MG63 (cell line): Measurements from ENCODE around the gene GCN1. TPM values are rescaled to one million over a fixed set of nuclear protein-coding genes. Genes with fewer than 3 reads are reported as not detected.
A peak's percentile ranks its signal among the peaks of the same experiment; 100 is the strongest.
"Not testable (repeated sequence)": the region's sequence is repeated elsewhere in the genome, so short reads cannot be mapped to it uniquely, and the experiment has no call there.

Source experiments
- DNase-seq: peaks from one replicate; pipeline ENCODE4 v3.0.0-alpha.2; 2020
- H3K27me3 ChIP-seq: fragments of 250-450 bp; sonication (Bioruptor Pico); 2 replicates; pipeline ENCODE4 v1.5.1; 2020; ENCODE audit warnings: mild to moderate bottlenecking, moderate library complexity
- H3K36me3 ChIP-seq: fragments of 250-450 bp; sonication (Bioruptor Pico); 2 replicates; pipeline ENCODE4 v1.5.1; 2020; ENCODE audit warnings: mild to moderate bottlenecking, moderate library complexity
- H3K4me3 ChIP-seq: fragments of 250-450 bp; sonication (Bioruptor Pico); 2 replicates; pipeline ENCODE4 v1.5.1; 2020; ENCODE audit warnings: mild to moderate bottlenecking, moderate library complexity
- H3K9me3 ChIP-seq: fragments of 250-450 bp; sonication (Bioruptor Pico); 2 replicates; pipeline ENCODE4 v1.5.1; 2020; ENCODE audit warnings: mild to moderate bottlenecking, moderate library complexity
- total RNA-seq: library from RNA; depleted of rRNA; stranded (reverse); fragments of >200 nt; shearing (Covaris generic); gene quantifications from 2 replicates; pipeline ENCODE4 v1.2.3, GENCODE V29; 2014; ENCODE audit warnings: low replicate concordance

The GCN1 gene
- total RNA-seq, 1 experiment from 2014 or later = 76.8 TPM

DNA sequence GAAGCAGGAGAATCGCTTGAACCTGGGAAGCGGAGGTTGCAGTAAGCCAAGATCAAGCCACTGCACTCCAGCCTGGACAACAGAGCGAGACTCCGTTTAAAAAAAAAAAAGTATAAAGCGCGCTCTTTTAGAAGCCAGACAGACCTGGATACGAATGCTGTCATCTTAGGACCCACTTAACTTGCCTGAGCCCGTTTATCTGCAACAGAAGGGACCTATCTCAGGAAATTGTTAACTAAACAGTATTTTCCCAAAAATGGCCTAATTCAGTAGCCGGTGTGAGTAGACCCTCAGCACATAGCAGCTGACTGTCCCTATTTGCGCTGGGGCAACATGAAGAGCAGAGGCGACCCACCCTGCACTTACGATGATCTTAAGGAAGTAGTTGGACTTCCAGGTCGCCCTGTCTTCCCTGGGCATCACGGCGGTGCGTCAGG, 5.9 kb upstream of the GCN1 start:
- Histone ChIP-seq H3K27me3 (no peaks in the 10 kb centered on the region), H3K36me3 (peaks cover 54% of the 10 kb centered on the region), H3K4me3 (peak overlapping the region; percentile 100), H3K9me3 (no peaks in the 10 kb centered on the region)
- DNase-seq = no peak

DNA sequence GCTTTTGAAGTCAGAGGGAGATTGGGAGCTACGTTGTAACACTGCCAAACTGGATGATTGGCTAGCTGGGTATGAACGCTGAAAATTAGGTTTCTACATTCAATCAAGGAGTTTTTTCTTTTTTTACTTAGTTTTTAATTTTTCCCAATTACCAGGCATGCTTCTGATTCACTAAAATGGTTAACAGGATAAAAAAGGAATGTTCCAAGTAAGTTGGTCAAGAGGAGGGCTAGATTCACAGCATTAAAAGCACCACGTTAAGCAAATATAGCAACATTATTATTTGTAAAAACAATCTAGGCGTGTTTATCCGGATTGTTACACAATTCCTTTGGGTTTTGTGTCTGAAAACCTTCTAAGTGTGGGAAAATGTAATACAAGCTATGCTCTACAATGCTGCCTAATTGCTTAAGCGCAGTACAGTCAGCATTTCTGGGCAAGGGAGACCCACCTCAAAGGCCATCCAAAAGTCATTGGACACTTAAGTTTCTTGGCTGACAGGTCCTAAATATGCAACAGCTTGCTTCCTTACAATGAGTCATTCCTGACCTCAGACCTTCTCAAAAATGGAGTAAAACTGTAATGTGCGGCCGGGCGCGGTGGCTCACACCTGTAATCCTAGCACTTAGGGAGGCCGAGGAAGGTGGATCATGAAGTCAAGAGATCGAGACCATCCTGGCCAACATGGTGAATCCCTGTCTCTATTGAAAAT, 5.2 kb upstream of the GCN1 start:
- Histone ChIP-seq H3K36me3 (peaks cover 59% of the 10 kb centered on the region), H3K27me3 (no peaks in the 10 kb centered on the region)
- peak; percentile 75 for DNase-seq

GRCh38 chr12:120199025-120199424, 4.5 kb upstream of the GCN1 start:
- Histone ChIP-seq H3K9me3 (no peaks in the 10 kb centered on the region), H3K27me3 (no peaks in the 10 kb centered on the region), H3K36me3 (peaks cover 63% of the 10 kb centered on the region), H3K4me3 (peak overlapping the region; percentile 100)
- DNase-seq = no peak

More for the DNA sequence above, 5.2 kb upstream of the GCN1 start:
- Histone ChIP-seq H3K9me3 (no peaks in the 10 kb centered on the region), H3K4me3 (peak overlapping the region; percentile 100)

DNA sequence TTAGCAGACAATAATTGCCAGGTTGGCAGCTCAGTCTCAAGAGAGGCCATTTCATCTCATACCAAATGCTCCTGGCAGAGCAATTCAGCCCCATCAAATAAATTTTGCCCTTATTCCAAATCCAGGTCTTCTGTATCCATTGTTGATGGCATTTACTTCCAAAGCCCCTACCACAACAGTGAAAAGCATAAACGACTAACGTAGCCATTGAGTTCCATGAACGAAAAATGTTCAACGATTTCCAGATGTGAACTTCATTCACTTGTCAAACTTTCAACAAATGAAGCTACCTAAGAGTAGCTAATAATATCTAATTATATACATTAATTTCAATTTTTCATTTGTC, 3.0 kb upstream of the GCN1 start:
- peak overlapping the region; percentile 100 for H3K4me3 ChIP-seq
- DNase-seq = no peak
- H3K9me3 ChIP-seq = no peaks in the 10 kb centered on the region
- H3K27me3 ChIP-seq = no peaks in the 10 kb centered on the region
- H3K36me3 ChIP-seq = peaks cover 64% of the 10 kb centered on the region

DNA sequence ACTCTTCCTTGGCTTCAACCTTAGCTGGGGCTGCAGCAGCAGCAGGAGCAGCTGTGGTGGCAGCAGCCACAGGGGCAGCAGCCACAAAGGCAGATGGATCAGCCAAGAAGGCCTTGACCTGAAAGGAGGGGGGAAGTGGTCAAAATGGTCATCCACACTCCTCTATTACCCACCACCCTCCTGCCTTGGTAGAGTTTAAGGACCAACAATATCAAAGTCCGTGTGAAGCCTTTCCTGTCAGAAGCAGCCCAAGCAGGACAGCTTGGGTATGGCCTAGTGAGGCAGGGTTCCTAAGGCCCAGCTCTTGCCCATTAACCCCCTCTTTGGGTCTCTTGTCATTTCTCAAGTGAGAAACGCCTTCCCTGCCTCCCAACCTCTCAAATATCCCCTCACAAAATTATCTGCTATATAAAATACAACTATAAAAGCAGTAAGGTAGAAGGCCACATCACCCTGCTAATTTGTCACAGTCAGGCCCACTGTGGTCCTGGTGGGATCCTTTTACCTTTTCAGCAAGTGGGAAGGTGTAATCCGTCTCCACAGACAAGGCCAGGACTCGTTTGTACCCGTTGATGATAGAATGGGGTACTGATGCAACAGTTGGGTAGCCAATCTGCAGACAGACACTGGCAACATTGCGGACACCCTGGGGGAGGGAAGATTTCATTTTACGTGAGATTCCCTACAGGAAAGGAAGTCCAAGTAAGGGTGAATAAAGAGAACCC, 2.5 kb upstream of the GCN1 start:
- not testable (repeated sequence) for DNase-seq
- Histone ChIP-seq H3K36me3 (peaks cover 69% of the 10 kb centered on the region), H3K4me3 (peak overlapping the region; percentile 100)

DNA sequence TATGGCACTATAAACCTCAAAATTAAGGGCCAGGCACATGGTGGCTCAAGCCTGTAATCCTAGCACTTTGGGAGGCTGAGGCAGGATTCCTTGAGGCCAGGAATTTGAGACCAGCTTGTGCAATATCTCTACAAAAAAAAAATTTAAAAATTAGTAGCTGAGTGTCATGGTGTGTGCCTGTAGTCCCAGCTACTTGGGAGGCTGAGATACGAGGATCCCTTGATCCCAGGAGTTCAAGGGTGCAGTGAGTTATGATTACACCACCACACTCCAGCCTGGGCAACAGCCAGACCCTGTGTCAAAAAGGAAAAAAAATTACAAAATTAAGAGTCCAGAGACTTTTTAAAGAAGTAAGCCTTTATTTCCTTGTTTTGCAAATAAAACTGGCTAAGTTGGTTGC, 1.8 kb upstream of the GCN1 start:
- no peak for DNase-seq
- H3K9me3 ChIP-seq = no peaks in the 10 kb centered on the region
- H3K36me3 ChIP-seq = peaks cover 75% of the 10 kb centered on the region
- H3K4me3 ChIP-seq = peak overlapping the region; percentile 98; the same call in 1 of the 2 replicates
- no peaks in the 10 kb centered on the region for H3K27me3 ChIP-seq

More for the DNA sequence above, 2.5 kb upstream of the GCN1 start:
- not testable (repeated sequence) for H3K27me3 ChIP-seq, H3K9me3 ChIP-seq

DNA sequence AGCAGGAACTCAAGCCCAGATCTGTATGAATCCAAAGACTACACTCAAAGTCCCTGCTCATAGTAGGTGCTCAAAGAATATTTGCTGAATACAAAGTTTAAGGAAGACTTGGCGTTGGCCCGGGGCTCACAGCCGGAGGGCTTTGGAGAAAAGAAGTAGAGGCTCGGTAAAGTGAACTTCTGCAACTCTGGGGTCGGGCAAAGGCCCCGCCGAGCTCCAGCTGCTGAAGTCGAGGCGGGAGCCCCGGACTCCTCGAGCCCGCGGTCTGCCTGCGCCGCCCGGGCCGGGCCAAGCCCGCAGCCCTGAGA, 335 bp downstream of the GCN1 start:
- DNase-seq = no peak
- H3K4me3 ChIP-seq = peak overlapping the region; percentile 98
- peaks cover 73% of the 10 kb centered on the region for H3K36me3 ChIP-seq
- no peaks in the 10 kb centered on the region for H3K27me3 ChIP-seq
- H3K9me3 ChIP-seq = no peaks in the 10 kb centered on the region

- DNase-seq, H3K9me3 ChIP-seq, H3K27me3 ChIP-seq: not testable (repeated sequence)
- Histone ChIP-seq H3K36me3 (peaks cover 72% of the 10 kb centered on the region), H3K4me3 (peak overlapping the region; percentile 98)
Measured at GRCh38 chr12:120193286-120193685, 1.2 kb downstream of the GCN1 start.

DNA sequence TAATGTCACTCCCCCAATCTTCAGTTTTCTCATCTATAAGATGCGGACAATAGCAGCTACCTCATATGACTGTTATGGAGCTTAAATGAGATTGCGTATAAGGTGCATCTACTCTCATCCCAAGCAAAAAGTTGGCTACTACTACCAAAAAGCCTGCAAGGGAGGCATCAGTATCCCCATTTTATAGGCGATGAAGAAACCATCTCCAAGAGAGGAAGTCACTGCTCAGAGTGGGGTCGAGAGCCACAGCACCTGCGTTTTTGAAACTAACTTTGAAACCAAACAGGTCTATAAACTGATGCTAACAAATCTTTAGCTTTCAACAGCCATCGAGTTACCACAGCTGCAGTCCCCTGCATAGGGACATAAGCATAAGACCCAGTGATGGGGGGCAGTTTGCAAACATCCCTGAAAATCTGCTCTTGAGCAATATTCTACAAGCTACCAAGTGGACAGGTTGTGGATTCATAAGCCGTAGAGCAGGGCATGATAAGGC, 3.5 kb downstream of the GCN1 start:
- H3K36me3 ChIP-seq = peaks cover 68% of the 10 kb centered on the region
- no peaks in the 10 kb centered on the region for H3K27me3 ChIP-seq
- H3K4me3 ChIP-seq = no peak overlapping the region

DNA sequence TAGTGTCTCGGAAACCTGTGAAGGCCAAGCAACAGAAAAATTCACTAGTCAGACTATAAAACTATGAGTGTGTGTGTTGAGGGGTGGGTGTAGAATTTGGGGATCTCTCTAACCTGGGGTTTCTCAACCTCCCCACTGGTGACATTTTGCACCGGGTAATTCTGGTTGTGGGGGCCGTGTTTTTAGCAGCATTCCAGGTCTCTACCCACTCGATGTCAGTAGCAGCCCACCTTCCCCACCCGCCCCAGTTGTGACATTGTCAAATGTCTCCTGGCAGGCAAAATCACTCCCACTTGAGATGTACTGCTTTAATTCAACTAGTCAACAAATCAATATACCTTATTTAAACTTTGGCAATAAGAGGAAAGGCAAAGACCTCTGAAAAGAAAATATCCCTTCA, 4.1 kb downstream of the GCN1 start:
- H3K4me3 ChIP-seq = no peak overlapping the region
- peaks cover 69% of the 10 kb centered on the region for H3K36me3 ChIP-seq
- H3K27me3 ChIP-seq = no peaks in the 10 kb centered on the region
- no peak for DNase-seq
- no peaks in the 10 kb centered on the region for H3K9me3 ChIP-seq

More for the DNA sequence above, 3.5 kb downstream of the GCN1 start:
- no peak for DNase-seq
- H3K9me3 ChIP-seq = no peaks in the 10 kb centered on the region

DNA sequence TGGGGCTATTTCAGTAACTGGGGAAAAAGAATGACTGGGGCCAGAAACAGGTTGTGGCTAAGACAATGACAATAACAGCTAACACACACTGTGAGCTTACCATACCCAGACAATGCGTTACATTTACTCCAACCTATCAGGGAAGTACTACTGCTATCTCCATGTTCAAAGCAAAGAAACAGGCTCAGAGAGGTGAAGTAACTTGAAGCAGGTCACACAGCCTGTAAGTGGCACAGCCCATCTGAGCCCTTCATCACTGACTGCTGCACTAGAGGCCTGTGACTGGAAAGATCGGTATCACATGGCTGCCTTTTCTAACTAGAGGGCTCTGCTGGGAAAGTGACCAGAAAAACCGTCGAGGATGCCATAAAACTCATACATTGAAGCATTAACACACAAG, 7.9 kb downstream of the GCN1 start:
- peaks cover 84% of the 10 kb centered on the region for H3K36me3 ChIP-seq
- DNase-seq = no peak

DNA sequence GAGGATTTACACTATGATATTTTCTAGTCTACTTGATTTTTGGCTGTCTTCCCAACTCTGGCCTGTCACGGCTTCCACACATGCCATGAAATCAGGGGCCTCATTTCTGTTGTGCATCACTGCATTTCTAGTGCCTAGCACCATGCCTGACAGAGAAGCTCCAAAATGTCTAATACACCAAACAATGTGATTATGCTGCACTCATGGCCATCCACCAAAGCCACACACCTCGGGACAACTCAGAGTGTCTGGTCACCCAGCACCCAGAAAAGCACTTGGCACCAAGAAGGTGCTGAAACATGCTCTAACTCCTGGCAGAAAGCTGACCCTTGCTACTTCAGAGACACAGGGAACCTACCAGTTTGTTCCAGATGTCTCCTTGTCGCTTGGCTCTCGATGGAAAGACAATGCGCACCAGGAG, 11.3 kb downstream of the GCN1 start:
- Histone ChIP-seq H3K4me3 (no peak overlapping the region), H3K36me3 (peaks cover 81% of the 10 kb centered on the region), H3K27me3 (no peaks in the 10 kb centered on the region), H3K9me3 (no peaks in the 10 kb centered on the region)
- DNase-seq = peak; percentile 50

More for the DNA sequence above, 7.9 kb downstream of the GCN1 start:
- Histone ChIP-seq H3K27me3 (no peaks in the 10 kb centered on the region), H3K9me3 (no peaks in the 10 kb centered on the region), H3K4me3 (no peak overlapping the region)

DNA sequence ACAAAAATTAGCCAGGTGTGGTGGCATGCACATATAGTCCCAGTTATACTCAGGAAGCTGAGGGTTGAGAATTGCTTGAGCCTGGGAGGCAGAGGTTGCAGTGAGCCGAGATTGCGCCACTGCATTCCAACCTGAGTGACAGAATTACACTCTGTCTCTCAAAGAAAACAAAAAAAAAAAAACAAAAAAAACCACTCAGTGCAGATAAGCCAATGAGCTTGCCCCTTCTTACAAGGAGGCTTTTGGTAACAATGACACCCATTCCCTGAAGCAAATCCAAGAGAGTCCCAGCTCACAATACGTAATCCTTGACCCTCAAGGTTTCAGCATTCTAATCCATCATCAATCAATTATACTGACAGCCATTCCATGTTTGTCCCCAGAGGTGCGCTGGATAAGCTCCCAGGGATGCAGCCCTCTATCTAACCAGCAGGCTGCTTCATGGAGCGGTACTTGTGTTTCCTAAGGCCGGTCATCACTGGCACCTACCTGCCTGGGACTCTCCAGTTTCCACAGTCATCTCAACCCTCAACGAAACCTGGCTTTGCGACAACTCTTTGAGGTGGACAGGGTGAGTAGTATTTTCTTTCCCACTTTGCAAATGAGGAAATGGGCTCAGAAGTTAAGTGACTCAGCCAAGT, 12.4 kb downstream of the GCN1 start:
- Histone ChIP-seq H3K4me3 (no peak overlapping the region), H3K9me3 (no peaks in the 10 kb centered on the region), H3K27me3 (no peaks in the 10 kb centered on the region), H3K36me3 (peaks cover 82% of the 10 kb centered on the region)
- DNase-seq = peak; percentile 81

GRCh38 chr12:120180975-120181374, 13.5 kb downstream of the GCN1 start:
- Histone ChIP-seq H3K36me3 (peaks cover 84% of the 10 kb centered on the region), H3K9me3 (no peaks in the 10 kb centered on the region), H3K27me3 (no peaks in the 10 kb centered on the region), H3K4me3 (no peak overlapping the region)
- DNase-seq = no peak

DNA sequence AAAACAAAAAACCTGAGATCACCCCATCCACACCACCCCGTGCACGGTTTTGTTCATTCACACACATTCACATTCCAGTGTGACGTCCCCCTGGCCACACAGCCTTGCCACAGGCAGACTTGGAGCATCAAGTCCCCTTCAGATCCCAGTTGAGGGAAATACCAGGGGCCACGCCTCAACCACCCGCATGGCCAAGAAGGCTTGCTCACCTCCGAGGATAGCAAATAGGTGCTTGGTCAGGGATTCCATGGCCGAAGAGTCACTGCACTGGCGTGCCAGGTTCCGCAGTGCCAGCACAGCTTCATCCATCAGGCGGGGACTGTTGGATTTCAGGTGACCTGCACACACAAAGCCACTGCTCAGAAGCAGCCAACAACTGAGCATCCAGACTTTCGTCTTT, 19.0 kb downstream of the GCN1 start:
- Histone ChIP-seq H3K27me3 (no peaks in the 10 kb centered on the region), H3K4me3 (no peak overlapping the region), H3K36me3 (peaks cover 81% of the 10 kb centered on the region), H3K9me3 (no peaks in the 10 kb centered on the region)
- DNase-seq = no peak

- Histone ChIP-seq H3K36me3 (peaks cover 81% of the 10 kb centered on the region), H3K4me3 (no peak overlapping the region), H3K9me3 (no peaks in the 10 kb centered on the region), H3K27me3 (no peaks in the 10 kb centered on the region)
- DNase-seq = no peak
Measured at GRCh38 chr12:120175062-120175461, 19.5 kb downstream of the GCN1 start.

DNA sequence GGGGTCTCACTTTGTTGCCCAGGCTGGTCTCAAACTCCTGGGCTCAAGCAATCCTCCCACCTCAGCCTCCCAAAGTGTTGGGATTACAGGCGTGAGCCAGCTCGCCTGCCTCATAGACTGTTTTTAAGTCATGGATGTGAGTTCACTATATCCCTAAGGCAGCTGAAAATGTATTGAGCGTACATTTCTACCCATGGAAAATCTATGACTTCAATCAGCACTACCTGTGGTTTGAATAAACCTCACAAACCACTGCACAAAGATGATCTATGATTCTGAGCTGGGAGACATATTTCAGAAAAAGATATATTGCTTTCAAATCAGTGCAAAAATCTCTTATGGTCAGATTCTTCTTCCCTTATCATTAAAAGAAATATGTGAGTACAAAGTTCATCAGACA, 22.5 kb downstream of the GCN1 start:
- Histone ChIP-seq H3K9me3 (no peaks in the 10 kb centered on the region), H3K36me3 (peaks cover 78% of the 10 kb centered on the region), H3K4me3 (no peak overlapping the region), H3K27me3 (no peaks in the 10 kb centered on the region)
- no peak for DNase-seq
